Activated CD4-positive, alpha-beta T cell treated with anti-CD3 and anti-CD28 coated beads for 36 hours (primary cell): Measurements from ENCODE around the gene GATAD2B. TPM values are rescaled to one million over a fixed set of nuclear protein-coding genes. Genes with fewer than 3 reads are reported as not detected.
"Not testable (repeated sequence)": the region's sequence is repeated elsewhere in the genome, so short reads cannot be mapped to it uniquely, and the experiment has no call there.

Experiments
- ATAC-seq: fragments of 200-7000 bp; cut with Tn5 transposase; one replicate; pipeline ENCODE4 v1.10.0; 2021; ENCODE audit warnings: mild to moderate bottlenecking, moderate library complexity
- CTCF ChIA-PET: fragments of 350-600 bp; sonication (Branson Sonifier 250); formaldehyde crosslinking; loops from one replicate; lab custom pipeline; 2021; ENCODE audit warnings: antibody characterized with exemption; lab: Charles Lee
- POLR2A ChIA-PET: fragments of 350-600 bp; sonication (Branson Sonifier 250); formaldehyde crosslinking; loops from one replicate; lab custom pipeline; 2021; ENCODE audit warnings: antibody characterized with exemption, inconsistent platforms; lab: Charles Lee
- DNase-seq: peaks from one replicate; pipeline ENCODE4 v3.0.0-alpha.2; 2020
- H3K27ac Mint-ChIP-seq: one replicate; pipeline ENCODE4 v1.8.0; 2021; ENCODE audit warnings: mixed read lengths
- H3K27me3 Mint-ChIP-seq: one replicate; pipeline ENCODE4 v1.8.0; 2021; ENCODE audit warnings: mixed read lengths
- H3K36me3 Mint-ChIP-seq: one replicate; pipeline ENCODE4 v1.8.0; 2021; ENCODE audit warnings: low read depth, mixed read lengths
- H3K4me1 Mint-ChIP-seq: one replicate; pipeline ENCODE4 v1.8.0; 2021; ENCODE audit warnings: mixed read lengths
- H3K4me3 Mint-ChIP-seq: one replicate; pipeline ENCODE4 v1.8.0; 2021; ENCODE audit warnings: mild to moderate bottlenecking, moderate library complexity, mixed read lengths
- H3K9me3 Mint-ChIP-seq: one replicate; pipeline ENCODE4 v1.8.0; 2021; ENCODE audit warnings: low read depth, mixed read lengths
- intact Hi-C, 2 experiments: fragments of 100-400 bp; cut with DNase I in 1 of 2; cut with micrococcal nuclease in 1 of 2; formaldehyde crosslinking; loops; one replicate each; pipeline versions ENCODE4 v1.14.2 to v1.15.1; 2022 to 2024; cut with DNase I, micrococcal nuclease
- total RNA-seq, 2 experiments: library from RNA; stranded (reverse); gene quantifications; one replicate each; pipeline ENCODE4 v1.2.3, GENCODE V29; 2021

The GATAD2B gene
- total RNA-seq, 2 experiments from 2014 or later: 57.0 to 63.9 TPM

DNA sequence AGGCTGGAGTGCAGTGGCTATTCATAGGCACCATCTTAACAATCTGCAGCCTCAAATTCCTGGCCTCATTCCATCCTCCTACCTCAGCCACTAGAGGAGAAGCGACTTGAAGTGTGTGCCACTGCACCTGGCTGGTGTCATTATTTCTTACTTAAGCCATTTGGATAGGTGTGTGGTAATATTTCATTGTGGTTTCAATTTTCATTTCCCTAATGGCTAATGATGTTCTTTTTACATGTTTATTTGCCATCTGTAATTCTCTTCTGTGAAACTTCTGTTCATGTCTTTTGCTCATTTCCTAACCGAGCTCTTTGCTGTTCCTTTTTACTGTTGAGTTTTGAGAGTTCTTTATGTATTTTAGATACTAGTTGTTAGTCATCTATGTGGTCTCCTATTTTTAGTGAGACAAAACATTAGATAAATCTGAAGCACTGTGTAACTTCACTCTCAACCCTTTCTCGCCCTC lies 80.7 kb downstream of the GATAD2B start:
- peak overlapping the region; percentile 56 for H3K27ac Mint-ChIP-seq
- ChIA-PET CTCF (interaction anchor here (0.7 kb wide), 1 partner anchor 10 kb away, joined by 4 read pairs; no protein-coding TSS in a partner anchor), POLR2A (no interaction called here)
- peaks cover 9% of the 10 kb centered on the region for H3K36me3 Mint-ChIP-seq
- H3K9me3 Mint-ChIP-seq: no peaks in the 10 kb centered on the region
- ATAC-seq (peak; percentile 49), DNase-seq (no peak)
- H3K27me3 Mint-ChIP-seq: no peaks in the 10 kb centered on the region
- intact Hi-C loops: no loop called here
- peaks cover 25% of the 10 kb centered on the region for H3K4me1 Mint-ChIP-seq
- H3K4me3 Mint-ChIP-seq: no peak overlapping the region

DNA sequence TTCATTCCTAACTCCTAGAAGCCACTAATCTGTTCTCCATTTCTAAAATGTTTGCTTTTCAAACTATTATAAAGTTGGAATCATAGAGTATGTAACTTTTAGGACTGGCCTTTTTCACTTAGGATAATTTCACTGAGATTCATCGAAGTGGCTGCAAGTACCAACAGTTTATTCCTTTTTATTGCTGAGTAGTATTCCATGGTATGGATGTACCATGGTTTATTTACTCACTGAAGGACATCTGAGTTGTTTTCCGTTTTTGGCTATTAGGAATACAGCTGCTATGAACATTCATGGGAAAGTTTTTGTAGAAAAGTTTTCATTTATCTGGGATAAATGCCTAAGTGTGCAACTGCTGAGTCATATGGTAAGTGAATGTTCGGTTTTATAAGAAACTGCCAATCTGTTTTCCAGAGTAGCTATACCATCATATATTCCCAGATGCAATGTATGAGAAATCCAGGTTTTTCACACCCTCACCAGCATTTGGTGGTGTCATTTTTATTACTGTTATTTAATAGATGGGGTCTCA lies 81.2 kb downstream of the GATAD2B start:
- ChIA-PET CTCF (interaction anchor here (0.7 to 0.8 kb wide), 2 partner anchors 11 to 45 kb away, joined by 4 read pairs; no protein-coding TSS in a partner anchor), POLR2A (no interaction called here)
- H3K36me3 Mint-ChIP-seq: peaks cover 9% of the 10 kb centered on the region
- H3K9me3 Mint-ChIP-seq: no peaks in the 10 kb centered on the region
- no peaks in the 10 kb centered on the region for H3K27me3 Mint-ChIP-seq
- intact Hi-C loops: no loop called here
- no peak overlapping the region for H3K27ac Mint-ChIP-seq
- H3K4me3 Mint-ChIP-seq: no peak overlapping the region
- peaks cover 25% of the 10 kb centered on the region for H3K4me1 Mint-ChIP-seq
- ATAC-seq (no peak), DNase-seq (no peak)

DNA sequence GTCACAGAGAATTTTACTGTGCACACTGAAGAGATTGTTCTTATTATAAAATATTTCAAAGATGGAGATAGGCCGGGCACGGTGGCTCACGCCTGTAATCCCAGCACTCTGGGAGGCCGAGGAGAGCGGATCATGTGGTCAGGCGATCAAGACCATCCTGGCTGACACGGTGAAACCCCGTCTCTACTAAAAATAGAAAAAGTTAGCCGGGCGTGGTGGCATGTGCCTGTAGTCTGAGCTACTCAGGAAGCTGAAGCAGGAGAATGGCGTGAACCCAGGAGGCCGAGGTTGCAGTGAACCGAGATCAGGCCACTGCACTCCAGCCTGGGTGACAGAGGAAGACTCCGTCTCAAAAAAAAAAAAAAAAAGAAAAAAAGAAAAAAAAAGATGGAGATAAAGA lies 82.0 kb downstream of the GATAD2B start:
- H3K9me3 Mint-ChIP-seq, H3K27me3 Mint-ChIP-seq, intact Hi-C loops, POLR2A ChIA-PET, H3K27ac Mint-ChIP-seq, CTCF ChIA-PET, H3K4me3 Mint-ChIP-seq, ATAC-seq, DNase-seq: not testable (repeated sequence)
- H3K4me1 Mint-ChIP-seq: peaks cover 25% of the 10 kb centered on the region
- peaks cover 11% of the 10 kb centered on the region for H3K36me3 Mint-ChIP-seq

DNA sequence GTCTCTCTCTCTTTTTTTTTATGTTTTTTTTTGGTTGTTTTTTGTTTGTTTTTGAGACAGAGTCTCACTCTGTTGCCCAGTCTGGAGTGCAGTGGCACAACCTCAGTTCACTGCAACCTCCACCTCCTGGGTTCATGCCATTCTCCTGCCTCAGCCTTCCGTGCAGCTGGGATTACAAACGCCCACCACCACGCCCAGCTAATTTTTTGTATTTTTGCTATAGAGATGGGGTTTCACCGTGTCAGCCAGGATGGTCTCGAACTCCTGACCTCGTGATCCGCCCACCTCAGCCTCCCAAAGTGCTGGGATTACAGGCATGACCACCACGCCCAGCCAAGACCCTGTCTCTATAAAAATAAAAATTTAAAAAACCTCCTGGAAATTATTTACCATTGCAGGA lies 88.8 kb downstream of the GATAD2B start:
- H3K4me3 Mint-ChIP-seq, H3K4me1 Mint-ChIP-seq, H3K27ac Mint-ChIP-seq, ATAC-seq, H3K27me3 Mint-ChIP-seq, H3K9me3 Mint-ChIP-seq, DNase-seq, POLR2A ChIA-PET, H3K36me3 Mint-ChIP-seq, intact Hi-C loops: not testable (repeated sequence)
- CTCF ChIA-PET: interaction anchor here (1.4 kb wide), 1 partner anchor 111 kb away, joined by 4 read pairs; no protein-coding TSS in a partner anchor

DNA sequence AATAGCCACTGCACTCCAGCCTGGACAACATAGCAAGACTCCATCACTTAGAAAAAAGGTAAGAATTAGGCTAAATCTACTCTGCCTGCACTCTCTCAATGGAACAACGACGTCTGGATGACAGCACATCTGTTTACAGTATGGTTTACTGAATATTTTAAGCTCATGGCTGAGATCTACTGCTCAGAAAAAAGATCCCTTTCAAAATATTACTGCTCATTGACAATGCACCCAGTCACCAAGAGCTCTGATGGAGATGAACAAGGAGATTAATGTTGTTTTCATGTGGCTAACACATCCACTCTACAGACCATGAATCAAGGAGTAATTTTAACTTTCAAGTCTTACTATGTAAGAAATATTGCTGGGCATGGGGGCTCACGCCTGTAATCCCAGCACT lies 89.6 kb downstream of the GATAD2B start:
- no peak for DNase-seq
- Mint-ChIP-seq H3K27ac (no peak overlapping the region), H3K4me1 (no peaks in the 10 kb centered on the region), H3K9me3 (no peaks in the 10 kb centered on the region), H3K27me3 (no peaks in the 10 kb centered on the region), H3K4me3 (no peak overlapping the region), H3K36me3 (peaks cover 2% of the 10 kb centered on the region)
- intact Hi-C loops: no loop called here
- ATAC-seq: no peak
- ChIA-PET CTCF (interaction anchor here (1.2 to 1.4 kb wide), 2 partner anchors 10 to 112 kb away, joined by 4 read pairs; no protein-coding TSS in a partner anchor), POLR2A (interaction anchor here (0.6 kb wide), 1 partner anchor 50 kb away, joined by 7 read pairs; no protein-coding TSS in a partner anchor)

DNA sequence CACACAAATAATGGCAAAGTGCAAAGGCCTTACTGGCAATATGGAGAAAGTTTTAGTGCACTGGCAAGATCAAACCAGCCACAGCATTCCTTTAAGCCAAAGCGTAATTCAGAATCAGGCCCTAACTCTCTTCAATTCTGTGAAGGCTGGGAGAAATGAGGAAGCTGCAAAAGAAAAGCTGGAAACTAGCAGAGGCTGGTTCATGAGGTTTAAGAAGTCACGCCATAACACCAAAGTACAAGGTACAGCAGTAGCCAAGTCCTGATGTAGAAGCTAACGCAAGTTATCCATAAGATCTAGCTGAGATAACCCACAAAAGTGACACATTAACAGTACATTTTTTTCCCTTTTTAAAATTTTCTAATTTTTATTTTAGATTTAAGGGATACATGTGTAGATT lies 90.5 kb downstream of the GATAD2B start:
- no peak overlapping the region for H3K27ac Mint-ChIP-seq
- intact Hi-C loops: no loop called here
- ChIA-PET POLR2A (interaction anchor here (0.6 kb wide), 2 partner anchors 49 kb away, joined by 4 to 7 read pairs; no protein-coding TSS in a partner anchor), CTCF (interaction anchor here (0.7 to 1.2 kb wide), 2 partner anchors 9 to 380 kb away, joined by 3 to 4 read pairs; no protein-coding TSS in a partner anchor)
- H3K4me1 Mint-ChIP-seq: peaks cover 6% of the 10 kb centered on the region
- H3K4me3 Mint-ChIP-seq: no peak overlapping the region
- no peaks in the 10 kb centered on the region for H3K27me3 Mint-ChIP-seq
- H3K9me3 Mint-ChIP-seq: no peaks in the 10 kb centered on the region
- ATAC-seq (no peak), DNase-seq (no peak)
- H3K36me3 Mint-ChIP-seq: peaks cover 9% of the 10 kb centered on the region

DNA sequence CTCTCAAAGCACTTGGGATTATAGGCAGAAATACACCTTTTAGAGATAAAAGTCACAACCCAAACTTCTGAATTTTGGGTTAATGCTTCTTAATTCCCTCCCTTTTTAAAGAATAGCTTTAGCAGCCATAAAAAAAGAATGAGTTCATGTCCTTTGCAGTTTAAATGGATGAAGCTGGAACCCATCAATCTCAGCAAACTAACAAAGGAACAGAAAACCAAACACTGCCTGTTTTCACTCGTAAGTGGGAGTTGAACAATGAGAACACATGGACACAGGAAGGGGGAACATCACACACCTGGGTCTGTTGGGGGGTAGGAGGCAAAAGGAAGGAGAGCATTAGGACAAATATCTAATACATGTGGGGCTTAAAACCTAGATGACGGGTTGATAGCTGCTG lies 91.7 kb downstream of the GATAD2B start:
- no peak overlapping the region for H3K4me3 Mint-ChIP-seq
- ChIA-PET POLR2A (no interaction called here), CTCF (interaction anchor here (0.6 to 0.9 kb wide), 2 partner anchors 327 to 504 kb away, joined by 3 read pairs; no protein-coding TSS in a partner anchor)

DNA sequence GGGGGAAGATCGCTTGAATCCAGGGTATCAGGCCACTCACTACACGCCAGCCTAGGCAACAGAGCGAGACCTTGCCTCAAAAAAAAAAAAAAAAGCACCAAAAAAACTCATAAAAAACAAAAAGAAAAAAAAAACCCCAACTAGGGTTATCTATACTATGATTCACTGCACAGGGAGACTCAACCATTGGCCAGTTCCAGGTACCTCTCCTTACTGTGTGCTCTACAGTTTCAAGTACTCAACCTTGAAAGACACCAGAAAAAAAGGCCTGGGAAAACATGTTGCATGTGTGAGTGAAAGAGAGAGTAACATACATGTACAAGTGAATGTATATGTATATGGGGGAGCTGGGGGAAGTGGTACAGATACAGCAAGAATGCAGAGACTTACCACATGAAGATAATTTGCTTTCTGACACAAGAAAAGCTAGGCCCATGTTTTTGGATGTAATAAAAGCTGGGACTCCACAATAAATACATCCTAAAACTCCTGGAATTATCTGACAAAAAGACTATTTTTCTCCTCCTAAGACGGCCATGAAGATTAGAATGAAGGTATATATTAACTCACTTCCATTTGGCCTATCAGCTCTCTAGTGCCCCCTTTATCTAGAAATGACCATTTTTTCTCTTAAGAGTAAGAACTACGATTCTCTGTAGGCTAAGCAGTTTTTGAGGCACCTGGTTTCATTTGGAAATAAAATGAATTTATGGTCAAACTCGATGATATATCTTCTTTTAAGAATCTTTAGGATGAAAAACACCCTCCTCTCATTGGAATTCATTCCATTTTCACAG lies 95.4 kb downstream of the GATAD2B start:
- Mint-ChIP-seq H3K27me3 (no peaks in the 10 kb centered on the region), H3K4me1 (peaks cover 7% of the 10 kb centered on the region), H3K27ac (peak overlapping the region; percentile 47), H3K4me3 (no peak overlapping the region), H3K36me3 (peaks cover 23% of the 10 kb centered on the region), H3K9me3 (no peaks in the 10 kb centered on the region)
- ChIA-PET POLR2A (interaction anchor here (0.7 kb wide), 1 partner anchor 94 kb away, joined by 4 read pairs; no protein-coding TSS in a partner anchor), CTCF (interaction anchor here (0.7 to 1.6 kb wide), 8 partner anchors 9 to 159 kb away, joined by 3 to 5 read pairs (median 3); no protein-coding TSS in a partner anchor)
- DNase-seq (no peak), ATAC-seq (peak; percentile 80)
- intact Hi-C loops: no loop called here

More for the DNA sequence above, 91.7 kb downstream of the GATAD2B start:
- DNase-seq (no peak), ATAC-seq (no peak)
- H3K4me1 Mint-ChIP-seq: peaks cover 7% of the 10 kb centered on the region
- H3K27me3 Mint-ChIP-seq: no peaks in the 10 kb centered on the region
- intact Hi-C loops: no loop called here
- H3K9me3 Mint-ChIP-seq: no peaks in the 10 kb centered on the region
- H3K27ac Mint-ChIP-seq: peak overlapping the region; percentile 6
- H3K36me3 Mint-ChIP-seq: peaks cover 18% of the 10 kb centered on the region

DNA sequence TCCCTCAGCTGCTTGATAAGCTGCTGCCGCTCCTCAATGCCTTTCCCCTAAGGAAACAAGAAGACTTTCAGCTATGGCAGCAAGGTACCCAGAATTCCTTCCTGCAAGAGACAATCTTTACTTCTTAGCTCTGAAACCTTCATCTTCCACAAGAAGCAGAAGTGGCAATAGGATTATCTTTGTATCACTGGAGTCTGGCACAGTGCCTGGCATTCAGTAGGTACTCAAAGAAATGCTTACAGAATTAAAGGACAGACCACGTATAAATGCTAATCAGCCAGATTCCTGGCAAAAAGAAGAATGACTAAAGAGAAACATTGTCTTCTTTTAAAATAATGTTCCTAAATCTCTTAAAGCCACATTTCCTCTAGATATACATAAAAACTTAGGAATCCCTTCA lies 103.9 kb downstream of the GATAD2B start:
- ATAC-seq (no peak), DNase-seq (no peak)
- ChIA-PET POLR2A (interaction anchor here (0.7 kb wide), 1 partner anchor 47 kb away, joined by 3 read pairs; no protein-coding TSS in a partner anchor), CTCF (interaction anchor here (0.6 to 1.3 kb wide), 4 partner anchors 8 to 164 kb away, joined by 3 to 5 read pairs (median 4); no protein-coding TSS in a partner anchor)
- H3K4me1 Mint-ChIP-seq: no peaks in the 10 kb centered on the region
- no peak overlapping the region for H3K27ac Mint-ChIP-seq
- peaks cover 29% of the 10 kb centered on the region for H3K36me3 Mint-ChIP-seq
- H3K27me3 Mint-ChIP-seq: no peaks in the 10 kb centered on the region
- H3K4me3 Mint-ChIP-seq: no peak overlapping the region
- intact Hi-C loops: no loop called here
- H3K9me3 Mint-ChIP-seq: no peaks in the 10 kb centered on the region

DNA sequence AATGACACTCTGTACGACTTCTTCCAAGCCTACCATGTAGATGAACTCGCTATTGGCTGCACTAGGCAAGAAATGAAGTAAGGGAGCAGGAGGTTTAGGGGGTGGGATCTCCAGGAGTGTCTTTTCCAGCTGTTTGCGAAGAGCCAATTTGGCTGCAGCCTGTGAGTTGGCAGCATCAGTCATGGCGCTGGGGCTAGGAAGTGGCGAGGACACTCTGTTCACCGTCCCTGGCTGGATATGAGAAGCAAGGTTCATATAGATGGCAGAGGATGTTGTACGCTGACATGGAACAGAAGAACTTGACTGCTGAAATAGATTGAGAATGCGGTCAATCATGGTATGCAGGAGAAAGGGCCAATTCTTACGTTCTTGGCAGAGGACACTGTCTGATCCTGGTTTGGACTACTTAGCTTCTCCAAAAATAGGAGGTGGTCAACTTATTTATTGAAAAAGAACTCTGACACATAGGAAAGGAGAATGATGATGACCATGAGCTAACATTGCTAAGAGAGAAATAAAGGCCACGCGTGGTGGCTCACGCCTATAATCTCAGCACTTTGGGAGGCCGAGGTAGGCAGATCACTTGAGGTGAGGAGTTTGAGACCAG lies 106.4 kb downstream of the GATAD2B start:
- intact Hi-C loops: no loop called here
- Mint-ChIP-seq H3K27me3 (no peaks in the 10 kb centered on the region), H3K36me3 (peaks cover 38% of the 10 kb centered on the region), H3K27ac (no peak overlapping the region), H3K4me3 (no peak overlapping the region), H3K4me1 (no peaks in the 10 kb centered on the region), H3K9me3 (no peaks in the 10 kb centered on the region)
- ATAC-seq (no peak), DNase-seq (no peak)
- ChIA-PET CTCF (interaction anchor here (0.7 to 0.9 kb wide), 2 partner anchors 19 to 35 kb away, joined by 3 to 5 read pairs; no protein-coding TSS in a partner anchor), POLR2A (no interaction called here)
